ENCODE measurements around the gene PLXNA2.

Gene PLXNA2

DNA sequence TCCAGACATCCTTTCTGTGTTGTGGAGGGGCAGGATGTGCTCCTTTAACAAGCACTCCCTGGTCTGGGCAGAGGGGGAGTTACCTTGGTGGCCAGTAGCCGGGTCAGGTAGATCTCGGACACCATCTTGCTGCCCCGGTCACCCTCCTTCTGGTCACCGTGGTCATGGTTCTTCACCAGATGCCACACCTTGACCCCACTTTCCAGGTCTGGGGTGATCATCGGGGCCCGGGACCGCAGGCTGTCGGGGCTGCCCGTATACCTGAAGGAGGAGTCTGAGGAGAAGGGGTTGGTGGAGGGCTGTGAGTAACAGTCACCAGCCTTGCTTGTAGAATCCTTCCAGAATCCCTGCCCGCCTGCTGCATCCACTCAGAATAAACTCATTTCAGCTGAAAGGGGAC, 210.9 kb downstream of the PLXNA2 start:
- no peak for DNase-seq

DNA sequence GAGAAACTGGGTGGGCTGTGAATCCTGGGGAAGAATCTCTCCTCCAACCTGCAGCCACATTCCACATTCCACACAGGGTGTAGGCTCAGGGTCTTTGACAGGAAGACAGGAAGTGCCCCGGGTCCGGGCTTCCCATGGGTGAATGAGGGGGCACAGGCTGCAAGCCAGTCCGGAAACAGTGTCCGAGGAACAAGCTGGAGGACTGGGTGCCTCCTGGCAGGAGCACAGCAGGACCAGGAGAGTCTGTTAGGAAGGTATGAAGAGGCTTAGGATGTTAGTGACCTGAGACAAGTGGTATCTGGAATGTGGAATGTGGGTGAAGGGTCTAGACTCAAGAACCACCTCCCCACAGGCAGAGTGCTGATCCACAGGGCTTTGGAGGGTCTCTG, 212.3 kb downstream of the PLXNA2 start:
- no peak for DNase-seq

DNA sequence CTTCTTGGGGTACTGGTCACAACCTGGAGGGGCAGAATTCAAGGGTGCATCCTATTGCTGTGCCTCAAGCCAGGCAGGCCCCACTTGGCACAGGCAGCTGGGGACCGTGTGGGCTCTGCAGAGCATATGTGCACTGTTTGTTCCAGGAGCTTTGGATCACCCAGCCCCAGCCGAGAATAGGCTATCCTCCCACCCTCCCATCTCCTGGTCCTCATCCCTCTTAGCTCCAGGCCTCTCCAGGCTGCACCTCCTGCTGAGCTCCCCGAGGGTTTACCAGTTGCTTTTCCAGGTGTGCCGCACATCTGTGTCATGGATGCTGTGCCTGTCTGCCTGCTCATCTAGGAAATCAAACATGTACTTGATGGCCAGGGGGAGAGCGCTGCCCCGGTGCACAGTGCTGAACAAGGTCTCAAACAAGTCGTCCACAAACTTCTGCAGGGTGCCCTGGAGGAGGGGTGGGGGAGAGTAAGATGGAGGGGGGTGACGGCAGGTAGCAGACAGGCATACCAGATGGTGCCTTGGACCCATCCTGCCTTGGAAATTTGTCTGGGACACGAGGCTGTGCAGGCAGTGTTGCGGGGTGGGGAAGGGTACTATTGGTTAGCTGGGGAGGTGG, 212.8 kb downstream of the PLXNA2 start:
- no peak for DNase-seq

DNA sequence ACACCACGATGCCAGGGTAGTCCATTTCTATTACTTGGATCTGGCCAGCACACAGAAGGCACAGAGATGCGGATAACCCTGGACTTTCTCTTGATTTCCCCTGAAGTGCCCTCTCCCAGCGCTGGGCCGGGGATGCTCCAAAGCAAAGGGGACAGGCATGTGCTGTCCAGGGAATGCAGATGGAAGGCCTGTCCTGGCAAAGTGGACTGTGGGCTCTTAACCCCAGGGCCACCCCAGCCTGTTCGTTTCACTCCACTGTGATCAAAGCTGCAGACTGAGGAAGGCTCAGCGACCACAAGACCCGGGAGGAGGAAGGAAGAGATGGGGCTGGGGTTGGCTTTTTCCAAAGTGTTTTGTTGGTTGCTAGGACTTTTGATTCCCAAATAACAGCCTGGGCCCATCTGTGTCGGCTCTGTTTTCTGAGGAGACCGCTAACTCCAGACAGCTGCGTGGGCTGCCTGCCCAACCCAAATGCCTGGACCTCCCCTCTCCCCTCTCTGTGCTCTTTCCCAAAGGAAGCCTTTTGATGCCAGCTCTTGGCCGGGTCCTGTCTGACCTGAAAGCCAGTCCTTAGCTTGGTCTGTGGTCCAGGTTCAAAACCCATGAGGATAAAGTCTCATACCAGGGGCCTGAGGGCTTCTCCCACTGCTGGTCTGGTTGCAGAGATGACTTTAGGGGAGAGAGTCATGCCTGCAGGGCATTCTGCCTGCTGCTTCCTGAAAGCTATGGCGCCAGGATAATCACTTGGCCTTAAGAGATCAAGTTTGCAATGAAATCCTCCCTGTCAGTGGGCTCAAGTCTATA, 213.7 kb downstream of the PLXNA2 start:
- no peak for DNase-seq

DNA sequence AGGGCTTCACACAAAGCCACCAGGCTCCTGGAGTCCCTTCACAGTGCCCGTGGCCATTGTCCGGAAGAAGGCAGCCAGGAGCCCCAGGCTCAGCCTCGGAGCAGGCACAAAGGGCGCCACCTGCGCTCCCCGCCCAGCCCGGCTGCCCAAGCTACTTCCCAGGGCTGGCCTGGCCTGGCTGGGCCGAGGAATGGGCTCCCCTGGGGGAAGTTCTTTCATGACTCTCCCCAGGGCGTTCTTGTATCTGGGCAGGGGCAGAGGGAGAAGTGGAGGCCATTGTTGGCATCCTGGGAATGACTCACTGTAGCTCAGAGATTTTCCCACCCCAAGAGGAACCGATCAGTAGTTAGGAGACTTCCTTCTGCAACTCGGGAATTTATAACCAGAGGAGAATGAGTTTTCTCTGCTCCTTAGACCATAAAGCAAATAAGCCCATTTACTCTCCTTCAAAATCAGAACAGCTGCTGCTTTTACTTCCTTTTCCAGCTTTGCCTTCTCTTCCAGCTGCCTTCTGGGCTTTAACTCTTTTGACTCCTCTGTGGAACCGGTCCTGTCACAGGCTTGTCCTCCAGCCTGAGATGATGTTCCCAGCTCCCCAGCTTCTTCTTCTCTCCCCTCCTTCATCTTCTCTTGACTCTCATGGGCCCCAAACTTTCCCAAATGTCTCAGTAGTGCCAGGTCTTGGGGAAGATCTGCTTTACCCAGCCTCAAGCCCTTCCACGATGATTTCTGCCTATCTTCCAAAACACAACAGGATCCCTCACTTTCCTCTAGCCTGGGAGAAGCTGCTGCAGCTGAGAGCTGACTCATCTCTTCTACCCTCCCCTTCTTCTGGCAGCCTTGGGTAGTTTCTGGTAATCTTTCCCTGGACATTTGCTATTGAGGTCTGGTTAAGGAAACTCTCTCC, 214.6 kb downstream of the PLXNA2 start:
- no peak for DNase-seq

DNA sequence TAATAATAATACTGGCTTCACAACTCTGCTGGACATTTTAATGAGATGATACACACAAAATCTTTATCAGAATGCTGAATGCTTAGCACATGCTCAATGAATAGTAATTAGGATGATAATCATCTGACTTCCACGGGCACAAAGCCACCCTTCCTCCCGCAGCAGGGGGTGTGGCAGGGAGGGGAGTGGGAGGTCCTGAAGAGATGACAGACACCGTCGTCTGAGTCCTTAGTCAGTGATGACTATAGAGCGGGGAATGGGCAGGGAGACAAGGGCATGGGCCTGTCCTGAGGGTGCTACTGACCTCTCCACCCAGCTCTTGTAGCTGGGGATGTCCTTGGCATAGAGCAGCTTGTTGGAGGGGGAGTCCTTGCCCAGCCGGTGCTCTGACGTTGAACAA, 215.7 kb downstream of the PLXNA2 start:
- DNase-seq = no peak

DNA sequence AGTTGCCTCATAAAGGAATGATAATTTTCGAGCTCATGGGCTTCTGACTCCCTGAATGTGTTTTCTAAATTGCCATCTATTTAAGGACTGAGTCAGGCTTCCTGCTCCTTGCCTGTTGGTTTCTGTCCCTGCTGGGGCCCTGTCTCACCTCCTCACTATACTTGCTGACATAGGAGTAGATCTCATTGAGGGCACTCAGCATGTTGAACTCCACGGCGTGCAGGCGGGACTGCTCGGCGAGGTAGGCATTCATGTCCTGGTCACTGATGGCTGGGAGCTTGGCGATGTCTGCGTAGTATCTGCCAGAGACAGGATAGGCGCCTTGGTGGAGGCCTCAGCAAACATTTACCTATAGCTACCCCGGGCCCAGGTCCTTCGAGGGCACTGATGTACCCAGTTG, 216.3 kb downstream of the PLXNA2 start:
- DNase-seq = no peak

DNA sequence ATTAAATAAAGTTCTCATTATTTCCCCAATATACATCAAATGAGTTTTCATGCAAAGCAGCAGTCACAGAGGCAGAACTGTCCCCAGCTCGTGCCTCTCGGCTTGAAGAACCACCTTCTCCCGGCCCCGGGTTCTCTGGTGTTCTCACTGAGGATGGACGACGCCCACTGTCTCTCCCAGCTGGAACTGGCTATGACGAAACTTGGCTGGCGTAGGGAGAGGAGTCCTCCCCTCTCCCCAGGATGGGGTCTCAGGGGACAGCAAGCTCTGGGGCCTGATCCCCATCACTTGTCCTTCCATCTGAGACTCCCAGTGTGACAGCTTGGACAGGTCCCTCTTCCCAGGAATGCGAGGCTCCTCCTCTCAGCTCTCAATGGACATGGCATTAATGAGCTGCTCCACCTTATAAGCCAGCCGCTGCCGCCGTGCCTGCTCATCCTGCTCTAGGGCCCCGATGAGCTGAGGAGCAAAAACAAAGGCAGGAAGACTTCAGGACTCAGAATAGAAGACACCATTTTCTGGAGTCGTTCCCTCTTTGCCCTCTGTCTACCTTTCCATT, 217.2 kb downstream of the PLXNA2 start:
- DNase-seq = no peak

DNA sequence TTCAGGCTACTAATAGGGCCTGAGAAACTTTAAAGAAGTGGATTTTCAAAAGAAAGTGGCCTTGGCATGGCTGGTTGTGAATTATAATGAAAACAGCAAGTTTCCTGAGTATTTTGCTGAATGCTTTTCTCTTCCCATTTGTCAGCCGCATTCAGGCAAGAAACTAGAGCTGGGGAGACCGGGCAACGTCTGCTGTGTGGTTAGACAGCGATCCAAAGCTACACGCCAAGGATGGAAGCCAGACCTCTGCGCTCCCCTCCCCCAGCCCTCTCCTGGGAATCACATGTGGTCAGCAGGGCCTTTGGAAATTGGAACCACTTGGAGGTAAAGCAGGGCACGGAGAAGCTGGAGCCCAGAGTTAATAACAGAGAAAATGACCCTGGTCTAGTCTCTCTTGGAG, 219.2 kb downstream of the PLXNA2 start:
- DNase-seq = no peak

DNA sequence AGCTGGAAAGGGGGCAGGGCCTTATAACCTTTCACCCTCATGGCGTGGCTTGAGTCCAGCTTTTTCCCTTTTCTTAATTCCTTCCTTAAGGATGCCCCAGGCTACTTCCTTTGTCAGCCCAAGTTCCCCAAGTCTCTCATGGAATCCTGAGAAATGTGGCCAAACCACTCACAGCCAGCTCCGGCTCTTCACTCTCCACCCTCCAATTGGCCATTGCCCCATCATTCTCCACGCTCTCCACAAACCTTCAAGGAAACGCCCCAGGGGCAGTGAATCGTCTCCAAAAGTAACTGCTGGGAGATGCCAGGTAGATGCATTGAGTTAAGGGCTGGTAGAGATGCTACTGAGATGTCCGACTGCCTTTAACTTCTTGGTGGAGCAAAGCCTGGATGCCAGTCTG, 219.8 kb downstream of the PLXNA2 start:
- DNase-seq = no peak

DNA sequence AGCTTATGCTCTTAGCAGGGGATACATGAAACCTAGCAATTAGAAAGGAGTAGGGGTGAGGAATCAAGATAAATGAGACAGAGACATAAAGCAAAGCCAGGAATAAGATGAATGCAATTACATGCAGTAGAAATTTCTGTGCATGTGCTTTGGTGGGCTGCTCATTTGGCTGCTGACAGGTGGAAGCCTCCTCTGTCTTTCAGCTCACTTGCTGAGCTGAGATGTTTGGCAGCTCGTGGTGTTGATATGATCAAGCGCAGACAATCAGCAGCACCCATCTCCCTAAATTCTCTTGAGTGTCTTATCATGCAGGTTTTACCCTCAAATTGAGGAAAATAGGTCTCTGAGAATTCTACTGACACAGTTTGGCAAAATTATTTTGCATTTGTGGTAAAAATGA, 224.9 kb downstream of the PLXNA2 start:
- no peak for DNase-seq

DNA sequence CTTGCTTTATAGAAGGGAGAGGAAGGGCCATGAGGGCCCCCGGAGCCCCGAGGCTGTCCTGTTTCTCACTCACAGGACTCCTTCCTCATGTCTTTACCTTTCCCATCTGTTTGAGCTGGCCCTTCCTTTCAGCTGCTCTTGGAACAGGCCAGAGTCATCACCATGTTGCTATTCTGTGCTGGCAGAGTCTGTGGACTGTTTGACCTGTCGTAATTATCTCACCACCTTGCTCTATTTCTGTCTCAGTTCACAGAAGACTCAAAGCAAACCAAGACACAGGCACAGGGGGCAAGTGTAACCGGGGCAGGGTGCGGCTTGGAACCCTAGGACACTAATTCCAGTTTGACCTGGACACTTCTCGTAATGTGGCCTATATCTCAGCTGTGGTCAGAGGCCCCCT, 228.9 kb downstream of the PLXNA2 start:
- no peak for DNase-seq

DNA sequence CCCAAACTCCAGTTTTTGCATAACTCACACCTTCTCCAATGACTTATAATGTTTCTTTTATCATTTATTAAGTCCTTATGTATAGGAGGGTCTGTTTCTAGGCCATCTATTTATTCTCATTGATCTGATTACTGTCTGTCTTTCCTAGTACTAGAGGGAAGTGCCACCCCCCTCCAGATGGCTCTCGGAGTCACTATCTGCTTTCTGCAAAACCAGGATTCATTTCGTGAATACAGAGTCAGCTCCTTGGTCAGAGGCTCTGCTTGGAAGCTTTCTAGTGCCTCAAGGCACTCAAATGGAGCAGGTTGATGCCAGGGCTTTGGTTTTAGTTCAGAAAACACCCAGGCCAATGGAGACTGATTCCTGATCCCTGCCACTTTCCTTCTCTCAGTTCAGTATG, 231.0 kb downstream of the PLXNA2 start:
- no peak for DNase-seq

DNA sequence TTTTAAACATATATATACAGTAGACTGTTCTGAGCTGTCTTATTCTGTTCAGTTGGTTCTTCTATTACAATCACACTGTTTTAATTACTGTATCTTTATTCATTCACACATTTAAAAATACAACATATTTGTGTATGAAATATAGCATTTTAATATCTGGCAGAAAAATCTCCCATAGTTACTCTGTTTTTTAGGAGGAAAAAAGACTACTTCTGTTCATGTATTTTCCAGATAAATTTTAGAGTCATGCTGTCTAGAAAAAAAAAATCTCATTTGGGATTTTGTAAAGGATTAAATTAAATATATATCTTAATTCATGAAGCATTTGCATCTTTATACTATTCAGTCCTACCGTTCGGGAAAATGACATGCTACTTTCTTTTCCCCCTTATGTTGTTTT, 231.5 kb downstream of the PLXNA2 start:
- no peak for DNase-seq

DNA sequence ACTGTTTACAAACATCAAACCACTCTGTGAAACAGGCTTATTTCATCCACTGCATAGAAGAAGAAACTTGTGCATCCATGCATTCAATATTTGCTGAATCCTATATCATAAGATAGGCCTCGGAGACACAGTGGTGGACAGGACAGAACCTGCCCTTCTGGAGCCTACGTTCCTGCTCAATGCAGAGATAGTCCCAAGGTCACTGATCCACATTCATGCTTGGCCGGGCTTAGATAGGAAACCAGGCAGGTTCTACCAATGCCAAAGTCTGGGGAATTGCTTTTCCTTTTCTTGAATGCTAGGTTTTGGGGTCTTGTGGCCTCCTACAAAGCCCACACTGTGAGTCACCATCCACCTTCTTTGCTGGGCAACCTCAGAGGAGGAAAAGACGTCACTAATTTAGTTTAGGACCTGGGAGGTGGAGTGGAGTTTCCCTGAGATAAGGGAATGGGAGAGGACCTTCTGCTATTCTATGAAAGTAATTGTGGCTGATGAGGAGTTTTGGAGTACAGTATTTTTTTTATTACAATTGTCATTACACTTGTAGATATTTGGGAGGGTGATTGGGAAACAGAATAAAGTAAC, 233.6 kb downstream of the PLXNA2 start:
- no peak for DNase-seq

DNA sequence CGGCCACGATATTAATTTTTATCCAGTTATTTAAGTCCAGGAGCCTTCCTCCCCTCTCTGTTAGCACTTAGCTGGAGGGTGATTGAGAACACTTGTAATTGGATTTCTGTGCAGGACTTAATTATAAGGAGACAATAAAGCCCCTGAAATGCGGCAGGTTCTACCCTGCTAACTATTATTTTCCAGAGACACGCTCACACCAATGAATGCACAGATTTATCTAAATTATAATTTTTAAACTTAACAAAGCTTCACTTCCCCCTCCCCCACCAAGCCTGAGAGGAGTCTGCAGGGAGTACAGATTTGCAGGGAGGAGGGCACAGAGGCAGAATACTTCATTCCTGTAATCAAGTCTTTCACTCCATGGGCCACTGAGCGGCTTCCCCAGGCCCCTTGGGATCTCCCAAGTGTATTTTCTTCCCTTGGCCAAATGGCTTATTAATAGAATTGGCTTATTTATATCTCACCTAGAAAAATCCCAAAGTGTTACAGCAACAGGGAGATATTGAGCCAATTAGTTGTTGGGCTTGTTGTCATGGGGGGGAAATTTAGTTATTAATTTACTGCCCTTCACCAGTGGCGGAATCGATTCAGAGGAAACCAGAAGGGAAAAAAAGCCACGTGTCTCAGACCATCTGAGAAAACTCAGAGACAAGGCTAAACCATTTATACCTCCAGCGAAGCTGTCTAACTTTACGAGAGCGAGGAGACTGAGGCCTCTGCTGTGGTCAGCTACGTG, 234.3 kb downstream of the PLXNA2 start:
- DNase-seq = no peak

DNA sequence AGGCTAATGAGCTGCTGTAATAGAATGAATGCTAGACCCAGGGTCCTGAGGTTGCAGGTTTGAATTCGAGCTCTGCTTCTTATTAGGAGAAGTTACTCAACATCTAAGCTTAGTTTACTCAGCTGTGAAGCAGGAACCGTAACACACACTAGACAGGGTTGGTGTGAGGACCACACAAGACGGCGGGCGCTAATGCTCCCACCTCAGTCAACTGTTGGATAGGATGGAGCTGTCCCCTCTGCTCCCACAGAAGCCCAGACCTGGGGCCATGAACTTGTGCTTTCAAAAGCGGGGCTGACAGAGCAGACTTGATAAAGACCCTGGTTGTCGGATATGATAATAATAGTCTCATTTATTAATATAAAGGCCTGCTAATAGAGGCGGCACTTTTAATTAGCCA, 234.9 kb downstream of the PLXNA2 start:
- no peak for DNase-seq

DNA sequence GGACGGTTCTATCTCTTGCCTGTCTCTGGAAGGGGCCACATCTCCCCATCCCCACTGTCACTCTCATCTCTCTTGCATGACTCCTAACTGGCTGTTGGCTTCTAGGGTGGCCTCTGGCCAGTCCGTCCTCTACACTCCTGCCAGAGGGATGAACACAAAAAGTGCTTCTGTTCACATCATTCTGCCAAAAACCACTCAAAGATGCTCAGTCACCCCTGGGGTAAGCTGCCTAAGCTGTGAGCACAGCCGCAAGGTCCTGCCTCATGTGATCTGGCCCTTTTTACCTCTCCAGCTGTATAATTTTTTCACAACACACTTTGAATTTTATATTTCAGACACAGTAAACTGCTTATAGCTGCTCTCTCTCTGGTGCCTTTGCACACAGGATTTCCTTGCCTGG, 235.7 kb downstream of the PLXNA2 start:
- DNase-seq = no peak

DNA sequence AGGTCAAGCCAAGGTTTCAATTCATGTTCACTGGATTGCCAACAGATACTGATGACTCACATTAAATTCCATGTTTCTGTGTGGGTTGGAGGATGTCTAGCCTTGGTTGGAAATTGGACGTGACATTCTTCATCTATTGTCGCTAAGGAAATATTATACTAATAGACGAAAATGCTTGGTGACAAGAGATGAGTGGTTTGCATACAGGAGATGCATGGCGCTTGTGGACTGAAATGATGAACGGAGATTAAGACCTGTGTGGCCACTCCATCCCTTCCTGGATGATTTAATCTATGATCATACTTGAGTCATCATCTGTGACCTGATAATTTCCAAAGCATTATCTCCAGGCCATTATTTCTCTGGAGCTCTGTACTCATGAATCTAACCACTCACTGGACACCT, 236.2 kb downstream of the PLXNA2 start:
- DNase-seq = no peak

DNA sequence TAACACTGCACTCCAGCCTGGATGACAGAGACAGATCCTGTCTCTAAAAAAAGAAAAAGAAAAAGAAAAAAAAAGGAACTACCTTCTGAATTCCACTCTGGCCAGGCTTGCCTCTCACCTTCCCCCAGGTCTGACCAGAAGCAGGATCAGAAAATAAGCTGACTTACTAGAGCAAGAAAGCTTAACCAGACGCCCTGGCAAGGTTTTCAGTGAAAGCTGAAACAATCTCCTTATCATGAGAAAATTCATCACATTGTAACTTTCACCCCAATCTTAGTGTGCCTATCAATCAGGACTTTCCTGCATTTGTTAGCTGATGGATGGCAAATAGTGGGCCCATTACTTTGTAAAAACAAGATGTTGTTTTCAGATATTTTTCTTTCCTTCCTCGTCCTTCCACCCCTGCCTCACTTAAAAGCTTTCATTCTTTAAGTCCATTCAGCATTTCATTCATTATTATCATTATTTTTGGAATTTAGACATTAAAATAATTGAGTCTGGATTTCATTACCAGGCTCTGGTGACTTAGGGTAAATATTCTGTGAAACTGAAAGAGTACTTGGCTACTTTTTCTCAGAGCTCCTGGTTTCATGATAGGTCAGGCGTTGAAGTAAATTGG, 236.8 kb downstream of the PLXNA2 start:
- no peak for DNase-seq

DNA sequence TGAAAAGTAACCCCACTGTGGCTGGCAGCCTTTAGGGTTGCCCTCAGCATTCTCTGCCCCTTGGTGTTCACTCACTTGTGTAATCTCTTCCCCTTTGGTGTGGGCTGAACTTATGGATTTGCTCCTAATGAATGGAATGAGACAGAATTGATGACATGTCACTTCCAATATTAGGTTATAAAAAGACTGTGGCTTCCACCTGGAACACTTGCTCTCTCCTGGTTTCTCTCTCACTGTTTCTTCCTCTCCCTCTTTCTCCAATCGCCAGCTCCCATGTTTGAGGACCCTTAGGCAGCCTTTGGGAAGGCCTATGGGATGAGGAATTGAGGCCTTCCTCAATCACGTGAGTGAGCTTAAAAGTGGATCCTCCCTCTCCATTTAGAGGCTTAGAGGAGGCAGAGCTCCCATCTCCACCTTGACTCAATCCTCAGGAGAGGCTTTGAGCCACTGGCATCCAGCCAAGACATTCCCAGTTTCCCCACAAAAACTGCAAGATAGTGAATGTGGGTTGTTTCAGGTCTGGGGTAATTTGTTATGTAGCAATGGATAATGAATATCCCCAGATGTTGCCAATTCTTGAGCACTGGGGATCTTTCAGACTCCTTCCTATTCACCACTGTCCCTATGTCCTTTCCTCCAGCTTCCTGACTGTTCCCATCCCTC, 237.8 kb downstream of the PLXNA2 start:
- no peak for DNase-seq
